ENCODE measurements around the gene PRKCH. TPM values are rescaled to one million over a fixed set of nuclear protein-coding genes. Genes with fewer than 3 reads are reported as not detected.

PRKCH gene
- total and polyA plus RNA-seq, 2 of the 13 experiments (the other 11 are each of a cell fraction or from before 2014, with no cell fraction given): 0.48 to 1.3 TPM

- H4K20me1 ChIP-seq (ENCODE audit: insufficient read depth, low read length): no peaks in the 10 kb centered on the region
- H3K4me3 ChIP-seq (replicated peaks in 1 of 3; ENCODE audit: insufficient read depth in 1 of 3, low read depth in 2 of 3, low read length in 3 of 3): no peak overlapping the region
- FAIRE-seq (no peak), DNase-seq (ENCODE audit: low spot score) (no peak), ATAC-seq (no peak)
- H3K27me3 ChIP-seq (ENCODE audit: control insufficient read depth in 1 of 2, insufficient read depth in 2 of 2, low read length in 2 of 2): no peaks in the 10 kb centered on the region
- in situ Hi-C loops (cut with HindIII; ENCODE audit: extremely low pct_ligation_motif_present, low pct_unique_long_range_greater_than_20kb): no loop called here
- no peaks in the 10 kb centered on the region for H3K36me3 ChIP-seq (replicated peaks in 1 of 2; ENCODE audit: control insufficient read depth in 1 of 2, insufficient read depth in 2 of 2, low read length in 2 of 2)
- BruUV-seq (replicated peaks): no TSS peak
- no peak overlapping the region for H3K9ac ChIP-seq (ENCODE audit: insufficient read depth, low read depth, low read length)
- ChIA-PET CTCF (ENCODE audit: low intra/inter-chr PET ratio, low total read pairs) (no interaction called here), POLR2A (interaction anchor here (1.8 kb wide), 1 partner anchor 45 kb away, joined by 6 read pairs; no protein-coding TSS in a partner anchor)
- intact Hi-C loops (cut with micrococcal nuclease; ENCODE audit: unreplicated experiment): no loop called here
- H3K4me2 ChIP-seq (ENCODE audit: low read depth, low read length): no peak overlapping the region
- no CpG with 5 or more reads among the region's 3 CpGs for WGBS (ENCODE audit: low lambda C conversion rate)
- no peaks in the 10 kb centered on the region for H3K79me2 ChIP-seq (ENCODE audit: insufficient read depth, low read length)
- no peak overlapping the region for H2AFZ ChIP-seq (ENCODE audit: low read length)
- H3K27ac ChIP-seq (ENCODE audit: extremely low read length, insufficient read depth, low read length): no peak overlapping the region
- H3K9me3 ChIP-seq (ENCODE audit: low read length): no peaks in the 10 kb centered on the region
- peaks cover 57% of the 10 kb centered on the region for H3K4me1 ChIP-seq (ENCODE audit: insufficient read depth, low read length)
- TF ChIP-seq YEATS2 (CRISPR knock-in tag; IDR thresholded peaks at IDR 0.05; ENCODE audit: borderline replicate concordance) (no peak), KDM5B (CRISPR knock-in tag; IDR thresholded peaks at IDR 0.05; ENCODE audit: borderline replicate concordance) (no peak), TOE1 (CRISPR knock-in tag; IDR thresholded peaks at IDR 0.05) (no peak), KDM4B (CRISPR knock-in tag; IDR thresholded peaks at IDR 0.05) (no peak), ZNF30 (CRISPR knock-in tag; IDR thresholded peaks at IDR 0.05) (no peak), SMAD3 (CRISPR knock-in tag; IDR thresholded peaks at IDR 0.05) (no peak), ATRX (CRISPR knock-in tag; IDR thresholded peaks at IDR 0.05; ENCODE audit: borderline replicate concordance) (no peak), NFKBIZ (CRISPR knock-in tag; IDR thresholded peaks at IDR 0.05) (no peak), ZNF460 (CRISPR knock-in tag; IDR thresholded peaks at IDR 0.05; ENCODE audit: borderline replicate concordance) (no peak), ZSCAN30 (CRISPR knock-in tag; IDR thresholded peaks at IDR 0.05) (no peak), SIN3A (IDR thresholded peaks at IDR 0.05; ENCODE audit: borderline replicate concordance, low read depth, low read length) (no peak), ZNF704 (CRISPR knock-in tag; IDR thresholded peaks at IDR 0.05; ENCODE audit: borderline replicate concordance) (no peak), PRDM15 (CRISPR knock-in tag; IDR thresholded peaks at IDR 0.05) (no peak)
Observed at GRCh38 chr14:61493239-61493638, 171.9 kb downstream of the PRKCH start.
